Prostate gland (tissue), 2 donors: ENCODE results near the gene ARHGAP4.

Experiments
- POLR2A ChIP-seq: fragments of 450-650 bp; IDR thresholded peaks from one replicate; pipeline ENCODE4 v1.6.1; 2016; ENCODE audit warnings: antibody characterized with exemption, mild to moderate bottlenecking
- POLR2AphosphoS5 ChIP-seq: sonication (generic); formaldehyde crosslinking; IDR thresholded peaks from one replicate; pipeline ENCODE4 v1.6.1; 2017; ENCODE audit warnings: antibody characterized with exemption
- TF ChIP-seq, protein P1 (sequence below), 4 experiments: fragments of 200-600 bp in 2 of 4; fragments of 450-650 bp in 2 of 4; sonication (generic) in 2 of 4; IDR thresholded peaks; 1 replicate in 3 of 4; 2 replicates in 1 of 4; pipeline ENCODE4 v1.5.1; 2016 to 2019; ENCODE audit warnings: antibody characterized with exemption in 4 of 4, mild to moderate bottlenecking in 2 of 4, moderate library complexity in 2 of 4

DNA sequence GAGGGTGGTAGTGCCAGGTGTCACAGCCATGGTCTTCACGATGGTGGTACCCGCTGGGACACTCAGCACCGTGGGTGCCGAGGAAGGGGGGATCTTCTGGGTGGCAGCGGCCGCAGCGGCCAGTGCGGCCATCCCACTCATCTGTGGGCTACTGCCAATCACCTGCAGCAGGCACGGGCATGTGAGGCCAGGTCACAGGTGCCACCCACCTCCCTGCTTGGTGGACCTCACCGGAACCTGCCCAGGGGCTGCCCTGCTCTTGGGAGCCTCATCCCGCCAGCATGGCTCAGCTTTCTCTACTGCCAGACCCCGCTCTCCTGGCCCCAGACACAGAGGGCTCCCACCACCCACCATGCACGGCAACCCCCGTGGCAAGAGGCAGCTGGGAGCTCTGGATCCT lies 32.5 kb upstream of the ARHGAP4 start:
- TF ChIP-seq POLR2A (no peak), POLR2AphosphoS5 (no peak)
- TF ChIP-seq, protein P1, sequence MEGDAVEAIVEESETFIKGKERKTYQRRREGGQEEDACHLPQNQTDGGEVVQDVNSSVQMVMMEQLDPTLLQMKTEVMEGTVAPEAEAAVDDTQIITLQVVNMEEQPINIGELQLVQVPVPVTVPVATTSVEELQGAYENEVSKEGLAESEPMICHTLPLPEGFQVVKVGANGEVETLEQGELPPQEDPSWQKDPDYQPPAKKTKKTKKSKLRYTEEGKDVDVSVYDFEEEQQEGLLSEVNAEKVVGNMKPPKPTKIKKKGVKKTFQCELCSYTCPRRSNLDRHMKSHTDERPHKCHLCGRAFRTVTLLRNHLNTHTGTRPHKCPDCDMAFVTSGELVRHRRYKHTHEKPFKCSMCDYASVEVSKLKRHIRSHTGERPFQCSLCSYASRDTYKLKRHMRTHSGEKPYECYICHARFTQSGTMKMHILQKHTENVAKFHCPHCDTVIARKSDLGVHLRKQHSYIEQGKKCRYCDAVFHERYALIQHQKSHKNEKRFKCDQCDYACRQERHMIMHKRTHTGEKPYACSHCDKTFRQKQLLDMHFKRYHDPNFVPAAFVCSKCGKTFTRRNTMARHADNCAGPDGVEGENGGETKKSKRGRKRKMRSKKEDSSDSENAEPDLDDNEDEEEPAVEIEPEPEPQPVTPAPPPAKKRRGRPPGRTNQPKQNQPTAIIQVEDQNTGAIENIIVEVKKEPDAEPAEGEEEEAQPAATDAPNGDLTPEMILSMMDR (IDR thresholded peaks at IDR 0.05) = no peak
